CD8-positive, alpha-beta memory T cell (primary cell): ENCODE data around the gene SERGEF. TPM values are rescaled to one million over a fixed set of nuclear protein-coding genes. Genes with fewer than 3 reads are reported as not detected.
A peak's percentile ranks its signal among the peaks of the same experiment; 100 is the strongest.

Experiments
- CTCF ChIA-PET: fragments of 350-600 bp; sonication (Branson Sonifier 250); formaldehyde crosslinking; loops from one replicate; lab custom pipeline; 2021; ENCODE audit warnings: antibody characterized with exemption; lab: Charles Lee
- POLR2A ChIA-PET: fragments of 350-600 bp; sonication (Branson Sonifier 250); formaldehyde crosslinking; loops from one replicate; lab custom pipeline; 2021; ENCODE audit warnings: antibody characterized with exemption; lab: Charles Lee
- DNase-seq, 5 donors: peaks; one replicate each; pipeline versions ENCODE4 v3.0.0 to v3.0.0-alpha.2; 2020 to 2022; ENCODE audit warnings: mixed read lengths in 1 of 5
- H3K27ac ChIP-seq: one replicate; pipeline ENCODE4 v1.7.0; 2013; ENCODE audit warnings: low read depth, mild to moderate bottlenecking, low read length, moderate library complexity
- H3K27me3 ChIP-seq: 2 replicates; pipeline ENCODE4 v1.7.0; 2013; ENCODE audit warnings: low read length, mild to moderate bottlenecking; ENCODE audit not compliant: insufficient read depth, poor library complexity, severe bottlenecking
- H3K36me3 ChIP-seq: 2 replicates; pipeline ENCODE4 v1.7.0; 2013; ENCODE audit warnings: mild to moderate bottlenecking, low read length, moderate library complexity; ENCODE audit not compliant: insufficient read depth
- H3K4me1 ChIP-seq: 2 replicates; pipeline ENCODE4 v1.7.0; 2013; ENCODE audit warnings: mild to moderate bottlenecking, low read length, moderate library complexity; ENCODE audit not compliant: insufficient read depth
- H3K4me3 ChIP-seq: 2 replicates; pipeline ENCODE4 v1.7.0; 2013; ENCODE audit warnings: mild to moderate bottlenecking, low read length
- H3K9me3 ChIP-seq: 2 replicates; pipeline ENCODE4 v1.7.0; 2013; ENCODE audit warnings: mild to moderate bottlenecking, low read length
- H3K27ac Mint-ChIP-seq, 8 donors: one replicate each; pipeline ENCODE4 v1.8.0; 2020 to 2021; ENCODE audit warnings: mixed read lengths in 8 of 8, mild to moderate bottlenecking in 6 of 8, inconsistent platforms in 3 of 8, moderate library complexity in 3 of 8
- H3K27me3 Mint-ChIP-seq, 2 donors: one replicate each; pipeline ENCODE4 v1.8.0; 2020 to 2021; ENCODE audit warnings: mixed read lengths in 2 of 2, mild to moderate bottlenecking in 1 of 2, moderate library complexity in 1 of 2
- H3K36me3 Mint-ChIP-seq, 3 donors: one replicate each; pipeline ENCODE4 v1.8.0; 2020 to 2021; ENCODE audit warnings: mixed read lengths in 3 of 3, inconsistent platforms in 1 of 3, mild to moderate bottlenecking in 1 of 3
- H3K4me1 Mint-ChIP-seq, 3 donors: one replicate each; pipeline ENCODE4 v1.8.0; 2020 to 2021; ENCODE audit warnings: mixed read lengths in 3 of 3, inconsistent platforms in 1 of 3, mild to moderate bottlenecking in 1 of 3
- H3K4me3 Mint-ChIP-seq, 7 donors: one replicate each; pipeline ENCODE4 v1.8.0; 2020 to 2021; ENCODE audit warnings: mixed read lengths in 7 of 7, mild to moderate bottlenecking in 6 of 7, moderate library complexity in 4 of 7, inconsistent platforms in 2 of 7
- H3K9me3 Mint-ChIP-seq, 5 donors: one replicate each; pipeline ENCODE4 v1.8.0; 2020 to 2022; ENCODE audit warnings: mixed read lengths in 5 of 5, mild to moderate bottlenecking in 3 of 5, moderate library complexity in 2 of 5, inconsistent platforms in 1 of 5
- polyA plus RNA-seq: library from polyadenylated mRNA; unstranded; fragments of 300-500 nt; fragmentation: Illumina TruSeq; gene quantifications from one replicate; pipeline ENCODE4 v1.2.3, GENCODE V29; 2021
- total RNA-seq, 2 experiments: library from RNA; stranded (reverse); gene quantifications; one replicate each; pipeline ENCODE4 v1.2.3, GENCODE V29; 2021

The SERGEF gene
- total and polyA plus RNA-seq, 3 experiments from 2014 or later = 30.0 to 69.3 (median 34.5) TPM

- Histone ChIP-seq H3K9me3 (no peaks in the 10 kb centered on the region), H3K27ac (no peak overlapping the region), H3K4me3 (no peak overlapping the region), H3K4me1 (no peaks in the 10 kb centered on the region), H3K36me3 (peaks cover 25% of the 10 kb centered on the region), H3K27me3 (no peaks in the 10 kb centered on the region)
- no peaks in the 10 kb centered on the region for H3K27me3 Mint-ChIP-seq
- POLR2A ChIA-PET = no interaction called here
- CTCF ChIA-PET = interaction anchor here (1.6 kb wide), 1 partner anchor 120 kb away, joined by 3 read pairs; the partner anchor contains the start of gene SAAL1
- no peaks in the 10 kb centered on the region for H3K4me1 Mint-ChIP-seq
- H3K27ac Mint-ChIP-seq = peak overlapping the region in 1 of 8 donors; percentile 66
- DNase-seq = no peak
- H3K36me3 Mint-ChIP-seq = peaks cover 14 to 88% (median 21%) of the 10 kb centered on the region in 3 donors
- no peak overlapping the region for H3K4me3 Mint-ChIP-seq
- H3K9me3 Mint-ChIP-seq = no peaks in the 10 kb centered on the region
These were observed 27.3 kb downstream of the SERGEF start for GRCh38 chr11:17985517-17985916.

DNA sequence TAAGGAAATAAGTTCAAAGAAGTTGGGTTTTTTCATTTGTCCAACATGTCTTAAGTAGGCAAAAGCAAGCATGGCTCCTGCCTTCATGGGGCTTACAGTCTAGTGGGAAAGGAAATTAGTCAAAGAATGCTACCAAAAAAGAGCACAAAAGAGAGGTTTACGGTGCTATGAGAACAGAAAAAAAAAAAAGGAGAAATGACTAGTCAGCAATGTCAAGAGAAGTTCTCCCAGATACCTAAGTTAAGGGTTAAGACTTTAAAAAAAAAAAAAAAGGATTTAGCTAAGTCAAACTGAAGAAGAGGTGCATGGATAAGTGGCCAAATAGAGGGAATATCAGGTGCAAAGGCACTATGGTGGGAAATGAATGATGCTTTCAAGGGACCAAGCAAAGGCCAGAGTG is 29.3 kb downstream of the SERGEF start:
- H3K27ac ChIP-seq = no peak overlapping the region
- H3K36me3 ChIP-seq = peaks cover 24% of the 10 kb centered on the region
- no peaks in the 10 kb centered on the region for H3K9me3 Mint-ChIP-seq
- H3K4me3 ChIP-seq = no peak overlapping the region
- peak overlapping the region in 2 of 8 donors; percentile 22 to 67 for H3K27ac Mint-ChIP-seq
- H3K27me3 ChIP-seq = no peaks in the 10 kb centered on the region
- ChIA-PET CTCF (interaction anchor here (1.2 kb wide), 1 partner anchor 122 kb away, joined by 3 read pairs; the partner anchor contains the start of gene SAAL1), POLR2A (no interaction called here)
- DNase-seq = no peak
- H3K4me1 Mint-ChIP-seq = peaks cover 4 to 6% (median 4%) of the 10 kb centered on the region in 3 donors
- H3K9me3 ChIP-seq = no peaks in the 10 kb centered on the region
- H3K4me1 ChIP-seq = no peaks in the 10 kb centered on the region
- H3K27me3 Mint-ChIP-seq = no peaks in the 10 kb centered on the region
- no peak overlapping the region for H3K4me3 Mint-ChIP-seq
- H3K36me3 Mint-ChIP-seq = peaks cover 14 to 84% (median 21%) of the 10 kb centered on the region in 3 donors

DNA sequence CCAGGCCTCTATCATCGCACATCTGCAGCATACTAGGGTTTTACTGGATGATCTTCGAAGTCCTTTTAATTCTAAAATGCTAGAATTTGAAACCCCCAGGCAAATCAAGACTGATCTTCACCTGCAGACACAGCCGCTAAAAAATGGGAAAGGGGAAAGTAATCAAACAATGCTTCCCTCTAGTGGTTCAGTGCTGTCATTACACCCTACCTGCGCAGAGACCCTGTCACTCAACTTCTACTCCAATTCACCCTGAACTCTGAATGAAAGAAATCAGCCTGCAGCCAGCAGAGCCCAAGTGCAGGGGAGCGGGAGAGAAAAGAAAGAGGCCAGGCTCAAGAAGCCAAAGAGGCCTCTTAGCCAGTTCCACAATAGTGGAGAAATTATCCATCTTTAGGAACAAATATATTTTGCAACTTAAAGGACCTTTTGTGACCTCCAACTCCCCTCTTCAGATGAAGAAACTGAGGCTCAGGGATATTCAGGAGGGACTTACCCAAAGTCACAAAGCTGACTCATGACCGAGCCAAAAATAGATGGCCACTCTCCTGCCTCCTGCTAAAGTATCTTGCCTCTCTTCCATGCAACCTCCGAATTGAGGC is 33.0 kb downstream of the SERGEF start:
- H3K4me3 Mint-ChIP-seq = no peak overlapping the region
- Histone ChIP-seq H3K4me3 (no peak overlapping the region), H3K4me1 (no peaks in the 10 kb centered on the region), H3K27ac (no peak overlapping the region), H3K36me3 (peaks cover 10% of the 10 kb centered on the region), H3K9me3 (no peaks in the 10 kb centered on the region), H3K27me3 (no peaks in the 10 kb centered on the region)
- no peaks in the 10 kb centered on the region for H3K27me3 Mint-ChIP-seq
- peaks cover 6 to 76% (median 20%) of the 10 kb centered on the region in 3 donors for H3K36me3 Mint-ChIP-seq
- no peak overlapping the region for H3K27ac Mint-ChIP-seq
- peak; percentile 11 to 55 (median 15) for DNase-seq
- H3K9me3 Mint-ChIP-seq = no peaks in the 10 kb centered on the region
- H3K4me1 Mint-ChIP-seq = peaks cover 4 to 6% (median 4%) of the 10 kb centered on the region in 3 donors
- POLR2A ChIA-PET = no interaction called here
- CTCF ChIA-PET = interaction anchor here (0.8 to 1.5 kb wide), 3 partner anchors 29 to 249 kb away, joined by 3 to 8 read pairs (median 4); no protein-coding TSS in a partner anchor

DNA sequence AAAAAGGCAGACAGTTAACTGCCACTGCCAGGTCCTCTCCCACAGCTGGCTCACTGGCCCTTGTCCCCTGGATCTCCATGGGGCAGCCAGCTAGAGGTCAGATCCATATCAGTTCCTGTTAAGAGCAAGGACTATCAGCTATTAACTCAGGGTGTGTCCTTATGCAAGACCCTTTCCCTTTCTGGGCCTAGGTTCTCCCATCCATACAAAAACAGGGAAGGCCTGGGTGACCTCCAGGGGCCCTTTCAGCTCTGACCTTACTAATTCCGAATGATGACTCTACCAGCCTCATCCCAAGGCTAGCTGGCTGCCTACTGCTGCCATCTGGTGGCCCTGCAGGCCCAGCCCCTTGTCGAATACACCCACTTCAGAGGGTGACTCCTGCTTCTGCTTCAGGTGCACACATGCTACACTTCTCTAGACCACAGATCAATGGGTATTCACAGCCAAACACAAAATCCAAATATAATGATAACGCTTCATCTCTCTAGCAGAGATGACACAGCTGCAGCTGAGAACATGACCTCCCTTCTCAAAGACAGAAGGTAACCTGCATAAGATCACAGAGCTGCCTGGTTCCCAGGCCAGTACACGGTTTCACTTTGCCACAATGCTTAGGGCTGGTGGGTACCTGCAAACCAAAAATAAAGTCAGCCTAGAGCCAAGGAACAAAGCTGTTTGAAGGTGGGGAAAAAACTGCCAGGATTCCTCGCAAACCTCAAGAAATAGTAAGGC is 34.1 kb downstream of the SERGEF start:
- peaks cover 10% of the 10 kb centered on the region for H3K36me3 ChIP-seq
- no peak overlapping the region for H3K4me3 ChIP-seq
- ChIA-PET CTCF (interaction anchor here (0.9 to 2.1 kb wide), 5 partner anchors 9 to 380 kb away, joined by 3 to 12 read pairs (median 6); no protein-coding TSS in a partner anchor), POLR2A (no interaction called here)
- Mint-ChIP-seq H3K4me3 (no peak overlapping the region), H3K9me3 (no peaks in the 10 kb centered on the region), H3K27me3 (no peaks in the 10 kb centered on the region), H3K4me1 (peaks cover 4 to 6% (median 4%) of the 10 kb centered on the region in 3 donors), H3K27ac (no peak overlapping the region), H3K36me3 (peaks cover 0 to 74% (median 19%) of the 10 kb centered on the region in 3 donors)
- H3K27me3 ChIP-seq = no peaks in the 10 kb centered on the region
- no peak for DNase-seq
- H3K4me1 ChIP-seq = no peaks in the 10 kb centered on the region
- no peak overlapping the region for H3K27ac ChIP-seq
- no peaks in the 10 kb centered on the region for H3K9me3 ChIP-seq

DNA sequence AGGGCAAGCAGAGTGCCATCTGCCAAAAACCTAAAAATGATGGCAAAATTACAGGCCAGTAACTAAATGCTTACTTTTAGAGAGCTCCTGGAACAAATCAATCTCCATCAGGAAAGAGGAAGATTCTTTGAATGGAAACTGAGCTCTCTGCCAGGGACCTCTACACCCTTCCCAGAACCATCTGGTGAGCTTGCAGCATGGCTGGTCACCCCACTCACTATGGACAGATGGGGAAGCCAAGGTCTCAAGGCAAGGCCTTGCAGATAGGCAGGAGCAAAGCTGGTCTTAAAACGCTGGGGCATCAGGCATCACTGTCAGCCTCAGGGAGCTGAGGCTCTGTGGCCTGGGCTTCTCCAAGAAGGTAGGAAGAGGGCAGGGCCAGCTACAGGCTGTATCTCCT is 36.2 kb downstream of the SERGEF start:
- H3K4me1 ChIP-seq = no peaks in the 10 kb centered on the region
- no peak overlapping the region for H3K27ac ChIP-seq
- H3K36me3 ChIP-seq = peaks cover 10% of the 10 kb centered on the region
- ChIA-PET CTCF (interaction anchor here (1.1 to 1.5 kb wide), 2 partner anchors 10 to 246 kb away, joined by 3 to 5 read pairs; no protein-coding TSS in a partner anchor), POLR2A (no interaction called here)
- H3K4me3 ChIP-seq = no peak overlapping the region
- Mint-ChIP-seq H3K4me1 (peaks cover 4 to 6% (median 4%) of the 10 kb centered on the region in 3 donors), H3K9me3 (no peaks in the 10 kb centered on the region), H3K36me3 (peaks cover 10 to 76% (median 22%) of the 10 kb centered on the region in 3 donors), H3K27ac (no peak overlapping the region), H3K27me3 (no peaks in the 10 kb centered on the region), H3K4me3 (no peak overlapping the region)
- DNase-seq = no peak
- H3K27me3 ChIP-seq = no peaks in the 10 kb centered on the region
- H3K9me3 ChIP-seq = no peaks in the 10 kb centered on the region

- Mint-ChIP-seq H3K4me3 (no peak overlapping the region), H3K4me1 (no peaks in the 10 kb centered on the region), H3K27ac (no peak overlapping the region), H3K27me3 (no peaks in the 10 kb centered on the region), H3K9me3 (no peaks in the 10 kb centered on the region), H3K36me3 (peaks cover 20 to 85% (median 29%) of the 10 kb centered on the region in 3 donors)
- ChIA-PET CTCF (no interaction called here), POLR2A (no interaction called here)
- Histone ChIP-seq H3K9me3 (no peaks in the 10 kb centered on the region), H3K27me3 (no peaks in the 10 kb centered on the region), H3K36me3 (peaks cover 10% of the 10 kb centered on the region), H3K27ac (no peak overlapping the region), H3K4me1 (no peaks in the 10 kb centered on the region), H3K4me3 (no peak overlapping the region)
- no peak for DNase-seq
These were observed 38.6 kb downstream of the SERGEF start for GRCh38 chr11:17974246-17974645.

- Mint-ChIP-seq H3K4me3 (no peak overlapping the region), H3K36me3 (peaks cover 20 to 91% (median 32%) of the 10 kb centered on the region in 3 donors), H3K9me3 (no peaks in the 10 kb centered on the region), H3K4me1 (peaks cover 0 to 3% (median 0%) of the 10 kb centered on the region in 3 donors), H3K27ac (peak overlapping the region in 1 of 8 donors; percentile 19), H3K27me3 (no peaks in the 10 kb centered on the region)
- DNase-seq = no peak
- ChIA-PET CTCF (interaction anchor here (1.2 kb wide), 1 partner anchor 15 kb away, joined by 4 read pairs; no protein-coding TSS in a partner anchor), POLR2A (no interaction called here)
- Histone ChIP-seq H3K4me3 (no peak overlapping the region), H3K36me3 (peaks cover 7% of the 10 kb centered on the region), H3K27ac (no peak overlapping the region), H3K9me3 (no peaks in the 10 kb centered on the region), H3K27me3 (no peaks in the 10 kb centered on the region), H3K4me1 (no peaks in the 10 kb centered on the region)
These were observed 39.9 kb downstream of the SERGEF start for GRCh38 chr11:17972987-17973386.

- H3K27ac ChIP-seq = no peak overlapping the region
- Mint-ChIP-seq H3K4me1 (peaks cover 0 to 5% (median 0%) of the 10 kb centered on the region in 3 donors), H3K27ac (peak overlapping the region in 1 of 8 donors; percentile 12), H3K27me3 (no peaks in the 10 kb centered on the region), H3K36me3 (peaks cover 26 to 87% (median 27%) of the 10 kb centered on the region in 3 donors), H3K4me3 (no peak overlapping the region), H3K9me3 (no peaks in the 10 kb centered on the region)
- POLR2A ChIA-PET = no interaction called here
- H3K27me3 ChIP-seq = no peaks in the 10 kb centered on the region
- H3K4me1 ChIP-seq = no peaks in the 10 kb centered on the region
- peaks cover 5% of the 10 kb centered on the region for H3K36me3 ChIP-seq
- no peak for DNase-seq
- H3K9me3 ChIP-seq = no peaks in the 10 kb centered on the region
- H3K4me3 ChIP-seq = no peak overlapping the region
- CTCF ChIA-PET = interaction anchor here (1.5 to 2.3 kb wide), 2 partner anchors 10 to 238 kb away, joined by 3 to 12 read pairs; no protein-coding TSS in a partner anchor
These were observed 44.6 kb downstream of the SERGEF start for GRCh38 chr11:17968206-17968605.
